GM21528 (cell line): ENCODE data around the gene MICALL1.

ENCODE experiments used
- ATAC-seq: cut with Tn5 transposase; IDR thresholded peaks from one replicate; pipeline ENCODE4 v1.9.1; 2021; ENCODE audit warnings: mild to moderate bottlenecking, moderate library complexity; ENCODE audit not compliant: unreplicated experiment, low FRiP score

MICALL1 gene

GRCh38 chr22:37904572-37905533, 1.2 kb upstream of the MICALL1 start:
- no peak for ATAC-seq

- ATAC-seq, result peak; percentile 27
Observed at GRCh38 chr22:37906364-37907008, 389 bp downstream of the MICALL1 start.

GRCh38 chr22:37907036-37907954, 1.2 kb downstream of the MICALL1 start:
- no peak for ATAC-seq

- ATAC-seq, result no peak
Observed at GRCh38 chr22:37909766-37910165, 3.7 kb downstream of the MICALL1 start.

GRCh38 chr22:37910890-37911672, 5.0 kb downstream of the MICALL1 start:
- ATAC-seq, result no peak

GRCh38 chr22:37911697-37912096, 5.6 kb downstream of the MICALL1 start:
- no peak for ATAC-seq

GRCh38 chr22:37912171-37912570, 6.1 kb downstream of the MICALL1 start:
- no peak for ATAC-seq

GRCh38 chr22:37913233-37913721, 7.2 kb downstream of the MICALL1 start:
- ATAC-seq, result no peak

GRCh38 chr22:37916311-37916710, 10.2 kb downstream of the MICALL1 start:
- no peak for ATAC-seq

GRCh38 chr22:37917874-37918548, 11.9 kb downstream of the MICALL1 start:
- no peak for ATAC-seq

GRCh38 chr22:37918580-37919270, 12.6 kb downstream of the MICALL1 start:
- no peak for ATAC-seq

GRCh38 chr22:37920126-37920525, 14.0 kb downstream of the MICALL1 start:
- no peak for ATAC-seq

- ATAC-seq, result no peak
Observed at GRCh38 chr22:37922191-37922590, 16.1 kb downstream of the MICALL1 start.

GRCh38 chr22:37923927-37924326, 17.8 kb downstream of the MICALL1 start:
- no peak for ATAC-seq

GRCh38 chr22:37924386-37925065, 18.4 kb downstream of the MICALL1 start:
- ATAC-seq, result no peak

- no peak for ATAC-seq
Observed at GRCh38 chr22:37925330-37925729, 19.2 kb downstream of the MICALL1 start.

GRCh38 chr22:37925767-37926166, 19.7 kb downstream of the MICALL1 start:
- no peak for ATAC-seq

GRCh38 chr22:37926358-37926757, 20.3 kb downstream of the MICALL1 start:
- no peak for ATAC-seq
